IPS DF 19.7 (cell line): ENCODE results near the gene TRAPPC11.
"Not testable (repeated sequence)": the region's sequence is repeated elsewhere in the genome, so short reads cannot be mapped to it uniquely, and the experiment has no call there.

Experiments used
- DNase-seq: peaks from one replicate; pipeline ENCODE4 v3.0.0-alpha.2; 2013; ENCODE audit warnings: low read depth, low spot score

Gene TRAPPC11

DNA sequence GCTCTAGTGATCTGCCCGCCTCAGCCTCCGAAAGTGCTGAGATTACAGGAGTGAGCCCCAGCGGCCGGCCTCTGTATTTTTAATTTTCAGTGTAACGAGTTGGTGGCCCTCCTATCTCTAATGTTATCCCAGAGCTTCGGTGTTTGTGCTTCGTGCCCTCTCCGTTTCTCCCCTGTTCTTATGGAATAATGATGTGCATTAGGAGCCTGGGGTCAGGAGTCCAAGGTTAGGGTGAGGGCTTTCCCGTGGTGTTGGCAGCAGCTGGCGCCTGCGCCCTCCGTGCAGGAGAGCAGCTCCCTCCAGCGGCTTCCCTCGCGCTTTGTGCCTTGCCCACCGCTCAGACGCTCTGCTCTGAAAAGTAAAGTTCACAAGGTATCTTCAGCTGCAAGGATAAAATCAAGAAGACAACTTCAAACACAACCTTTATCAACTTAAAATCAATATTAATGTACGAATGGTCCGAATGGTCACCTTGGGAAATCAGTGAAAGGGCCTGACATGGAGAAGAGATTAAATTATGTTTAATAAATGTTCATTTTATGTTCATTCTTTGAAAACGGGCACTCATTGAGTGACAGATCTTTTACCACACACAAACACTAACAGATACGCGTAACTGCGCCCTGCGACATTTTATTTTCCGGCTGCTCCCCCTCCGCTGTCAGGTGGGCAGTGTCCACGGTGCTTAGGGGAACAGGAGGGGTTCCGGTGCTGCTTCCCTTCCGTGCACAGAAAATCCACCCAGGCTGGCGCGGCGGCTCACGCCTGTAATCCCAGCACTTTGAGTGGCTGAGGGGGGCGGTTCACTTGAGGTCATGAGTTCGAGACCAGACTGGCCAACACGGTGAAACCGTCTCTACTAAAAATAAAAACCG, 62.4 kb downstream of the TRAPPC11 start:
- no peak for DNase-seq

DNA sequence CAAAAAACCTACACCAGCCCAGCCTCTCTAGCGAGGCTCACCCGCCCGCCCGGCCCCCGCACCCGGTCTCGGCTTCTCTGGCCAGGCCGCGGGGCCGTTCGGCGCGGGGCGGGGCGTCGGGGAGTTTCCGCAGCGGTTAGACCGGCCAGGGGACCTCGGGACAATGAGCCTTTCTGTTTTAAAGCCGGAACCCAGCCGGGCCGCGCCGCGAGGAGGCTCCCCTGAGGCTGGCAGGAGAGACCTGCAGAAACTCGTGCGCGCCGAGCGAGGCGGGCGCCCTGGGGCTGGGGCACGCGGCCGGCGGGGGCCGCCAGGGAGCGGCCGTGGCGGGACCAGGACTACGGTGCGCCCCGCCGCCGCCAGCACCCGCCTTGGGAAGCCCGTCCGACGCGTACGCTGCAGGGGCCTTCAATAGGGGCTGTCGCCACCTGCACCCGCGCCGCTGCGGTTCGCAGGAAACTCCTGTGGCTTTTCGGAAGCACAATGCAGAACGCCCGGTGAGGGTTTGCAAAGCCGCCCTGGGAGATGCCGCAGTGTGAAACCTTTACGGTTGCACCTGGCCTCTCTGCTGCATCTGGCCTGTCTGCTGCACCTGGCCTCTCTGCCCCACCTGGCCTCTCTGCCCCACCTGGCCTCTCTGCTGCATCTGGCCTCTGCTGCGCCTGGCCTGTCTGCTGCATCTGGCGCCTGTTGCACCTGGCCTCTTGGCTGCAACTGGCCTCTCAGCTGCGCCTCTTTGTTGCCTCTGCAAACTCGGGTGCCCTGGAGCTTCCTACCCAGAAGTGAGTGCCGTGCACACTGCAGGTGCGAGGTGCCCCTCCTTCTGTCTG, 63.9 kb downstream of the TRAPPC11 start:
- no peak for DNase-seq

DNA sequence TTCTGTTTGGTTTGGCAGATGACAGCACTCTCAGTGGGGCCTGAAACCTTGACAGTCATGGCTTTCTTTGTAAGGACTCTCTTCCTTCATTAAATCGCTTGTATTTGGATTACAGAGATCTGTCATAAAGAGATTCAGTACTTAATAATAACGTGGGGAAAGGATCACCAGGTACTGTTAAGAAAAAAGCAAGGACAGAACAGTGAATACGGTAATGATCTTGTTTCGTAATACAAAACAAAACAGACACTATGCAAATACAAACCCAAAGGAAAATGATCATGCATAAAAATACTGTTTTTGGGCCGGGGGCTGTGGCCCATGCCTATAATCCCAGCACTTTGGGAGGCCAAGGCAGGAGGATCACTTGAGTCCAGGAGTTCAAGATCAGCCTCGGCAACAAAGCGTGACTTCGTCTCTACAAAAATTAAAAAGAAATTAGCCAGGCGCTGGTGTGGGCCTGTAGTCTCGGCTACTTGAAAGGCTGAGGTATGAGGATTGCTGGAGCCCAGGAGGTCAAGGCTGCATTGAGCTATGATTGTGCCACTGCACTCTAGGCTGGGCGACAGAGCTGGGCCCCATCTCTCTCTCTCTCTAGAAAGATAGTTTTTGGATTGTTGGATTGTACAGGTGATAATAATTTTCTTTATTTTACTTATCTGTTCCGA, 64.6 kb downstream of the TRAPPC11 start:
- no peak for DNase-seq

DNA sequence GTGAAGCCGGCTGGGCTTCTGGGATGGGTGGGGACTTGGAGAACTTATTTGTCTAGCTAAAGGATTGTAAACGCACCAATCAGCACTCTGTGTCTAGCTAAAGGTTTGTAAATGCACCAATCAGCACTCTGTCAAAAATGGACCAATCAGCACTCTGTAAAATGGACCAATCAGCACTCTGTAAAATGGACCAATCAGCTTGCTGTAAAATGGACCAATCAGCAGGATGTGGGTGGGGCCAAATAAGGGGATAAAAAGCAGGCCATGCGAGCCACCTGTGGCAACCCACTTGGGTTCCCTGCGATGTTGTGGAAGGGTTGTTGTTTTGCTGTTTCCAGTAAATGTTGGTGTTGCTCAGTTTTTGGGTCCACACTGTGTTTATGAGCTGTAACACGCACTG, 66.5 kb downstream of the TRAPPC11 start:
- not testable (repeated sequence) for DNase-seq

DNA sequence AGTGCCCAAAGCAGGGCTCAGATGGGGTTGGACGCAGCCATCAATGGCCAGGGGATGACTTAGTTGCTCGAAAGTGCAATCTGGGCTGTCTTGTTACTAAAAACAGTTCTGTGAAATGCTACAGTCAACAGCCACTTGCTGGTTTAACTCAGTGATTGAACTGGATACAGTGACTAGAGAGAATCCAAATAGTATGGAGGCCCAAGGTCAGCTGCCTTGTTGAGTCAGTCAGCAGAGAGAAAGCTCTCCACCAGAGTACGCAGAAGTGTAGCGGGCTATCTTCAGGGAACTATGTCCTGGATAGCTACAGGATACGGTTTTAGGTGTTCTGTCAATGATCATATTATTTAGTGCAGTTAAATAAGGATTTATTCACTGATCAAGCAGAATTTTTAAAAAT, 68.4 kb downstream of the TRAPPC11 start:
- DNase-seq, result no peak

DNA sequence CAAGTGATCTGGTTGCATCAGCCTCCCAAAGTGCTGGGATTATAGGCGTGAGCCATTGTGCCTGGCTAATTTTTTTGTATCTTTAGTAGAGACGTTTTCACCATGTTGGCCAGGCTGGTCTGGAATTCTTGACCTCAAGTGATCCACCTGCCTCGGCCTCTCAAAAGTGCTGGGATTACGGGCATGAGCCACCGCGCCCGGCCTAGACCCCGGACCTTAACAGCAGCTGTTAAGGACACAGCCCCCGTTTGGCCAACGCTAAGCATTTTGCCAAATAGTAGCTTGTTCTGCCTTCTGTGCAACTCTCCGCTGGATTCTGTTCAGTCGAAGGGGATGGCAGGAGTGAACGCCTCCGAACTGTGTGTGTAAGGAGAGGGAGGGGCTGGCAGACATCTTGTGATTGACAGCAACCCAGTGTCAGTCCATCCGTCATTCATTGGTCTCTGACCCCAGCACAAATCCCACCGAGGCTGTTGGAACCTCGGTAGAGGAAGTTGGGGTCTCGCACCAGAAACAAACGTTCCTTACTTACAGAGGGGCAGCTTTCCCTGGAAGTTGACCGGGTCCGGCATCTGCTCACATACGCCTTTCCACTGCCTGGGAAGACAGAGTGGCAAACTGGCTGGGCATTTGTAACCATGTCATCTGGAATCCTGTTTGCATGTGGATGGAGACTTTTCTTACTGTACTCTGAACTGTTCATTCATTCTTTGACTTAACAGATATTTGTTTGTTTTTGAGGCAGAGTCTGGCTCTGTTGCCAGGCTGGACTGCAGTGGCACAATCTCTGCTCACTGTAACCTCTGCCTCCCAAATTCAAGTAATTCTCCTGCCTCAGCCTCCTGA, 69.4 kb downstream of the TRAPPC11 start:
- DNase-seq, result no peak

DNA sequence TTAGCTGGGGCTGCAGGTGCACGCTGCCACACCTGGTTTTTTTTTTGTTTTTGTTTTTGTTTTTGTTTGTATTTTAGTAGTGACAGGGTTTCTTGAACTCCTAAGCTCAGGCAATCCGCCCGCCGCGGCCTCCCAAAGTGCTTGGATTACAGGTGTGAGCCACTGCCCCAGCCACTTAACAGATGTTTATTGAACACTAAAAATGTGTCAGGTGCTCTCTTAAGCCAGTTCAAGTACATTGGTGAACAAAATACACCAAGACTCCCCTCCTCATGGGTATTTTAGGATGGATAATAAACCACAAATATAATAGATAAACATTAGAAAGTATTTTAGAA, 69.9 kb downstream of the TRAPPC11 start:
- no peak for DNase-seq

DNA sequence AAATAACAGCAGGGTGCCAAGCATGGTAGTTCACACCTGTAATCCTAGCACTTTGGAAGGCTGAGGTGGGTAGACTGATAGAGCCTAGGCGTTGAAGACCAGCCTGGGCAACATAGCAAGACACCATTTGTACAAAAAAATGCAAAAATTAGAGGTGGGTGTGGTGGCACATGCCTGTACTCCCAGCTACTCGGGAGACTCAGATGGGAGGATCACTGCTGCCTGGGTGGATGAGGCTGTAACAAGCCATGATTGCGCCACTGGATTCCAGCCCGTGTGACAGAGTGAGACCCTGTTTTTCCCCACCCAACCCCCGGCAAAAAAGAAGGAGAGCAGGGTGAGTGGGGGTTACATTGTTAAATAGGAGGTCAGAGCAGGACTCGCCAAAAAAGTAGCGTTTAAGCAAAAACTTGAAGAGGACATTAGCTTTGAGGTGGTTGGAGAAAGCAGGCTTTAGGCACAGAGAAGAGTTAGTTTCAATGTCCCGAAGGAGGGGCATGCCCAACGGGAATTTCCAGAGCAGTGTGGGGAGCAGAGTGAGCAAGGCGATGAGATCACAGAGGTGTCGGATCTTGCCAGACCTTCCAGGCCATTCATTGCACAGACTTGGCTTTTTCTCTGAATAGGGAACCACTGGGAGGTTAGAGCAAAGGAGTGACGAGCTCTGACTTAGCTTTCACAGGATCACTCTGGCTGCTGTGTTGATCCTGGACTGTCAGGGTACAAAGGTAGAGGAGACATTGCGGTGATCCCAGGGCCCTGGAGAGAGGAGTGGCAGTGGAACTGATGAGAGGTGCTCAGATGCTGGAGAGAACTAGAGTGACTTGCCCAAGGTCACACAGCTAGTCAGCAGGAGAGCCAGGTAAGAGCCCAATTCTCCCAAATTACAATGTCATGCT, 70.6 kb downstream of the TRAPPC11 start:
- DNase-seq, result no peak

DNA sequence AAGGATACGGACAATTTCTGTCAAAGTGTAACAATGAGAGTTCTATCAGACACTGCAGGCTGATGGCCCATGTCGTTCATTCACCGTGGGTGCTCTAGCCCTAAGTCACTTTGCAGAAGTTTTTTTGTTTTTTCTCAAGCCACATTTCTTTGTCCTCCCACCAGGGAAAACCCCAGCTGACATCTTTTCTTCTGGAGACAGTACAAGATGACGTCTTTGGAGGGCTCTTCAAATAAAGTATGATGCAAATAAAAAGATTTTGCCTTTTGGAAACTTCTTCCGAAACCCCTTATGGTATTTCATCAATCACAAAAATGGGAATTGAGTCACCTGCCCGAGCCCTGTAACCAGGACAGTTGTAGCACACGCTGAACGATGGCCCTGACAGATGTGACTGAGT, 73.2 kb downstream of the TRAPPC11 start:
- no peak for DNase-seq

DNA sequence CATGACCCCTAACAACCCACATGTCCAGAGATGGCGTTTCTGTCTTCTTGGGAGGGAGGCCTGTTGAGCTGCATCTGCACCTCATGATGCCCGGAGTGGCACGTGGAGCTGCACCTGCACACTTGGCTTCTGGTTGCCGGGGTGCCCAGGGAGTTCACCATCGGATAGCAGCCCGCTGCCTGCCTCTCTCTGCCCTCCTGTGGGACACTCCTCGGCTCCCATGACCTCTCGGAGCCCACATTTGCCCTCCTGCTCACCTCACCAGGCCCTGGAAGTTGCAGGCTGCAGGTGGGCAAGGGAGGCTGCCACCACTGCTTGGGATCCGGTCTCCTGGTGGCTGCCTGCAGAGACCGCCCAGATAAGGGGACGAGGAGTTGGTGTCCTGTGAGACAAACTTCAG, 74.1 kb downstream of the TRAPPC11 start:
- DNase-seq, result no peak

DNA sequence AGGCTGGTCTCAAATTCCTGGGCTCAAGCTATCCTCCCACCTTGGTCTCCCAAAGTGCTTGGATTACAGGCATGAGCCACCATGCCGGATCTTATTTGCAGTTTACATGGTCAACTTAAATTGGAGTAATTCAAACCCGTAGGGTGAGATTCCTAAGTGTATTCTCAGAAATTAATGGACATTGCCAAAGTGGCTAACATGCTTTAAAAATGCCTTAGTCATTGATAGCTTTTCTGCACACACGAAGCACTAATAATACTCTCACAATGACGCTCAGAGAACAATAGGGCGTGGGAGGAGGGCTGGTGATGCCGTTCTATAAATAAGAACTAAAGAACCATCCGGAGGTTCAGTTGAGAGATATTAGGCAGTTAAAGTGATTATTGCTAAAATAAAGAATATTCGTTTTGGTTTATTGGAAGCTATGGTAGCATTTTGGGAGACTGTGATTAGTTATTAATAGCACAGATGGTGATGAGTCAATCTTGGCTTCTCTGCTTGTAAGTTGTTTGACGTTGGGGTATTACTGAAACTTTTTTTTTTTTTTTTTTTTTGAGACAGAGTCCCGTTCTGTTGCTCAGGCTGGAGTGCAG, 79.1 kb downstream of the TRAPPC11 start:
- DNase-seq, result no peak

DNA sequence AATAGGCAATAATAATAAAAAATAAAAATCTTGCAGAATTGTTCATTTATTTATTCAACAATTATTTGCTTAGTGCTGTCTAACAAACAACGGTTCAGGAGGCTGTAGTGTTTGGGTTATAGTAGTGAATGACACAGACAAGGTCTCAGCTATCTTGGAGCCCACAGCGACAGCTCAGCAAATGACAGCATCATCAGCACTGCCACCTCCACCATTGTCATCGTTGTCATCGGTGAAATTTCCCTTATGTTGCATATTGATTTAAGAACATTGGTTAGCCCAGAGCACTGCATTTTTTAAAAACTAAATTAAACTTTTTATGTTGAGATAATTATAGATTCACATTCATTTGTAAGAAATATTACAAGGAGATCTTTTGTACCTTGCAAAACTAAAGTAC, 79.9 kb downstream of the TRAPPC11 start:
- no peak for DNase-seq

DNA sequence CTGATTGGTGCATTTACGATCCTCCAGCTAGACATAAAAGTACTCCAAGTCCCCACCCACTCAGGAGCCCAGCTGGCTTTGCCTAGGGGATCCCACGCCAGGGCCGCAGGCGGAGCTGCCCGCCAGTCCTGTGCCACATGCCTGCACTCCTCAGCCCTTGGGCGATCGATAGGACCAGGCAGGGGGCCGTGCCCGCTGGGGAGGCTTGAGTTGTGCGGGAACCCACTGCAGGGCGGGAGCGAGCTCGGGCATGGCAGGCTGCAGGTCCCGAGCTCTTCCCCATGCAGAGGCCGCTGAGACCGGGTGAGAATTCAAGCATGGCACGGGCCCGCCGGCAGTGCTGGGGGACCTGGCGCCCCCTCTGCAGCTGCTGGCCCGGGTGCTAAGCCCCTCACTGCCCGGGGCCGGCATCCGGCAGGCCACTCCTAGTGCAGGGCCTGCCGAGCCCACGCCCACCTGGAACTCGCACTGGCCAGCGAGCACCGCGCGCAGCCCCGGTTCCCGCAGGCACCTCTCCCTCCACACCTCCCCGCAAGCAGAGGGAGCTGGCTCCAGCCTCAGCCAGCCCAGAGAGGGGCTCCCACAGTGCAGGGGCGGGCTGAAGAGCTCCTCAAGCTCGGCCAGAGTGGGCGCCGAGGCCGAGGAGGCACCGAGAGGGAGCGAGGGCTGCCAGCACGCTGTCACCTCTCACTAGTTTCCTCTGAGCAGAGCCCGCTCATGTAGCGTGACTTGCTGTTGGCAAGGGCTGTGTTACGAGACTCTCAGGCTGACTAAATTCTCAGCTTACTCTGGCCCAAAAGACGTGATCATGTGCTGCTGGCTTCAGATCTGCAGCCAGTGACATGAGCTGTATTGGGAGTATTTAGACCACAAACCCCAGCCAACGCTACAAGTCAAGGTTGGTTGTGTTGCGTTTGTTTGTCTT, 87.5 kb downstream of the TRAPPC11 start:
- no peak for DNase-seq

DNA sequence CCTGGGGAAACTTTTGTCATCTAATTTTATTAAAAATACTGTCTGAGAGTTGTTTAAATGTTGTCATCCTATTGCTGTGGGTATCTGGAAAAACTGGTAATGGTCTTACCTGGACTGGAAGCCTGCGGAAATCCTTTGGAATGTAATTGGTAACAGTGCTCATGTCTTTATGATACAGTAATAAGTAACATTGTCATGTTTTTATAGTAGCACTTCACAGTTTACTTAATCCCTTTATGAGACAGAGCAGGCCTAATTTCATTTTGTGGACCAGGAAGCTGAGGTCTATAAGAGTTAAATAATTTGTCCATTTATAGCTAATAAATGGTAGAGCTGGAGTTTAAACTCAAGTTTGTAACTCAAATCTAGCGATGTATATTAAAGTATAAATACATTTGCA, 88.3 kb downstream of the TRAPPC11 start:
- no peak for DNase-seq

DNA sequence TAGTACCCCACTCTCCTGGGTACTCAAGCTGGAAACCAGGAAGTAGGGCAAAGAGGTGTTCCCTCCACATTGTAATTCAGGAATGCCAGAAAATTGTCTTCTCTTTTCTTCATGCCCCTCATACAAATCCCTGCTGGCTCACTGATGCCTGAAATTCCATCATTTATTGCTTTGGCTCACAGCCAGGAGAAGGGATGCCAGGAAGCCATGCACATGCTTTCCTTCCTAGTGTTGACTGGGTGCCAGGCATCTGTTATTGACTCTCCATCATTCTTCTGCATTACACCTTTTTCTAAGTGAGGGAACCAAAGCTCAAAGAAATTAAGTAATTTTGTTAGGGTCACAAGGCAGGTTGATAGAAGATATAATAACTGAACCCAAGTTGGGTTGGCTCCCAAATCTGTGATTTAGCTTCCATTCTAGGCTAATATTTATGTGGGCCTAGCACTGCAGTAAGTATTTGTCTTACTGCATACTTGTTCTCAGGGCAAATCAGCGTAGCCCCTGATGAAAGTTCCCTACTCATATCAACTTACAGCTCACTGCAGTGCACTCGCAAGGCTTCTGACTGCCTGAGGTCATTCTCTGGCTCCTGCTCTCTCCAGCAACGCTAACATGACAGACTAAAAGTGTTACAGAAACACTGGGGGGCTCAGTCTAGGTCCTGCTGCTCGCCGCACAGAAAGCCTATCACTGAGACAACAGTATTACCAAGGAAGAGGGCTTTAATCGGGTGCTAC, 89.0 kb downstream of the TRAPPC11 start:
- no peak for DNase-seq

DNA sequence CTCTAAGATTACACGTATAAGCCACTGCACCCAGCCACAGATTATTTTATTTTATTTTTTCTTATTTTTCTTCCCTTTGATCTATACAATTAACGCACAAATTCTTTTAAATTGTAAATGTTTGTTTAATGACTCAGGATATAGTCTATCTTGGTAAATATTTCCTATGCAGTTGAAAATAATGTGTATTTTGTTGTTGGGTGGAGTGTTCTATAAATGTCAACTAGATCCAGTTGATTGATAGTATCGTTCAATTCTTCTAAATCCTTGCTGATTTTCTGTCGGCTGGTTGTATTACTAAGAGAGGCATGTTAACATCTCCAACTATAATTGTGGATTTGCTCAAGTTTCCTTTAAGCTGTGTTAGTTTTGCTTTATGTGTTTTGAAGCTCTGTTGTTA, 92.0 kb downstream of the TRAPPC11 start:
- no peak for DNase-seq

DNA sequence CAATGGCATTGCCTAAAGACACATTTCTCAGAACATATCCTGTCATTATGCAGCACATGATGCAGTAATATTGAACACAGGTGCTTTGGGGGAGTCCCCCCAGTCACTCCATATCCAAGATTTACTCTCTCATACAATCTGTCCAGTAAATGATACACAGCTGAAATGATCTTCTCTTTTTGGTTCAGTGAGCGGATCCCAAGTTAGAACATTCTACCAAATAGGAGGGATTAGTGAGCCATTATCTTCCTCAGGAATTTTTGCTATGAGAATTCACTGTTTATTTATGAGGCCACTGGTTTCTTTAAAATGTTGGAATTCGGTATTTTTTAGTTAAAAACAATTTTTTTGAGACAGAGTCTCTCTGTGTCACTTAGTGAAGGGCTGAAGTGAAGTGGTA, 96.5 kb downstream of the TRAPPC11 start:
- DNase-seq, result no peak

DNA sequence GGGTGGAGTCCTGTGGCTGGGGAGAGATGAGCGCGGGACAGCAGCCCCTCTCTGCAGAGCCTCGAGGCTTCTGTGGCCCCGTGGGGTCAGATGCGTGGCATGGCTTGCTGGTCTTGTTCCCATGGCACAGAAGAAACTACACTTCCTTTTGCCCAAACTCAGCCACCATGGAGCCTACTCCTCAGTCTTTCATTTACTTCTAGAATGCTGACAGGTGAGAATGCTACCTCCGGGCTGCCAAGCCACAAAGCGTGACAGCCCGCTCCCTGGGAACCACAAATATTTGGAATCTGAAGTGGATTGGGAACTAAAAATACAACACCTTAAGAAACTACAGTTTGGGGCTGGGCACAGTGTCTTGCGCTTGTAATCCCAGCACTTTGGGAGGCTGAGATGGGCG, 98.0 kb downstream of the TRAPPC11 start:
- DNase-seq, result no peak
